ENCODE measurements around the gene MAML3.

MAML3 gene

GRCh38 chr4:140049024-140049848 is 104.7 kb downstream of the MAML3 start:
- no peak for TF ChIP-seq CTCF (IDR thresholded peaks at IDR 0.05)

- TF ChIP-seq CTCF (IDR thresholded peaks at IDR 0.05) = no peak
Measured at GRCh38 chr4:140048419-140048995, 105.5 kb downstream of the MAML3 start.

GRCh38 chr4:140047786-140048185 is 106.2 kb downstream of the MAML3 start:
- TF ChIP-seq CTCF (IDR thresholded peaks at IDR 0.05) = no peak

GRCh38 chr4:140047017-140047640 is 106.9 kb downstream of the MAML3 start:
- no peak for TF ChIP-seq CTCF (IDR thresholded peaks at IDR 0.05)

- TF ChIP-seq CTCF (IDR thresholded peaks at IDR 0.05) = no peak
Measured at GRCh38 chr4:140046543-140046942, 107.4 kb downstream of the MAML3 start.

- TF ChIP-seq CTCF (IDR thresholded peaks at IDR 0.05) = no peak
Measured at GRCh38 chr4:140046016-140046415, 108.0 kb downstream of the MAML3 start.

GRCh38 chr4:140044337-140044902 is 109.6 kb downstream of the MAML3 start:
- TF ChIP-seq CTCF (IDR thresholded peaks at IDR 0.05) = no peak

All from LNCAP (cell line).